GM12878 (cell line): ENCODE measurements around the gene PLOD3. TPM values are rescaled to one million over a fixed set of nuclear protein-coding genes. Genes with fewer than 3 reads are reported as not detected.

Experiments used
- ATAC-seq: fragments of 200-7000 bp; cut with Tn5 transposase; 3 replicates; pipeline ENCODE4 v1.9.1; 2020; ENCODE audit warnings: mild to moderate bottlenecking, moderate library complexity
- BruUV-seq: library from RNA; stranded (reverse); fragments of 400-500 nt; replicated peaks from 2 replicates; lab custom pipeline; 2021; lab: Mats Ljungman, UMichigan
- CTCF ChIA-PET: fragments of 300-600 bp; sonication (Branson Sonifier 250); formaldehyde crosslinking; extraction: SDS; loops from one replicate; lab custom pipeline; 2021; ENCODE audit warnings: inconsistent platforms; lab: Yijun Ruan, JAX
- POLR2A ChIA-PET: fragments of 350-600 bp; formaldehyde crosslinking; extraction: SDS; loops from one replicate; lab custom pipeline; 2021; ENCODE audit warnings: inconsistent platforms; lab: Charles Lee
- RAD21 ChIA-PET: fragments of 300-600 bp; sonication (Branson Sonifier 250); formaldehyde crosslinking; loops from one replicate; lab custom pipeline; 2023; ENCODE audit warnings: antibody characterized with exemption; ENCODE audit not compliant: unreplicated experiment; lab: Charles Lee
- SMC1A ChIA-PET: fragments of 300-600 bp; sonication (Branson Sonifier 250); formaldehyde crosslinking; loops from one replicate; lab custom pipeline; 2023; ENCODE audit not compliant: unreplicated experiment, uncharacterized antibody; lab: Charles Lee
- DNase-seq: peaks from one replicate; pipeline ENCODE4 v3.0.0-alpha.2; 2011; ENCODE audit warnings: low read depth, low spot score
- FAIRE-seq: peaks from 3 replicates; lab custom pipeline; 2011; peaks lifted over from hg19 to GRCh38; lab: Jason Lieb, UNC
- H2AFZ ChIP-seq: 2 replicates; pipeline ENCODE4 v1.6.0; 2011; ENCODE audit warnings: low read depth, low read length, control low read depth; ENCODE audit not compliant: control insufficient read depth
- H3K27ac ChIP-seq: 2 replicates; pipeline ENCODE4 v1.5.1; 2011; ENCODE audit warnings: control low read depth; ENCODE audit not compliant: control insufficient read depth, insufficient read depth
- H3K27me3 ChIP-seq, 2 experiments: replicated peaks in 1 of 2; 2 replicates each; pipeline versions ENCODE4 v1.6.0 to v1.6.1; 2011; ENCODE audit warnings: low read length in 1 of 2; ENCODE audit not compliant: control insufficient read depth in 2 of 2, insufficient read depth in 2 of 2
- H3K36me3 ChIP-seq, 2 experiments: 2 replicates each; pipeline ENCODE4 v1.5.1; 2011; ENCODE audit warnings: low read length in 1 of 2; ENCODE audit not compliant: control insufficient read depth in 2 of 2, insufficient read depth in 2 of 2
- H3K4me1 ChIP-seq: 2 replicates; pipeline ENCODE4 v1.6.1; 2011; ENCODE audit warnings: mild to moderate bottlenecking, low read length, moderate library complexity, mixed read lengths; ENCODE audit not compliant: control insufficient read depth, insufficient read depth
- H3K4me2 ChIP-seq: 2 replicates; pipeline ENCODE4 v1.6.0; 2011; ENCODE audit warnings: control low read depth; ENCODE audit not compliant: control insufficient read depth, insufficient read depth
- H3K4me3 ChIP-seq: fragments of 200-600 bp; sonication (generic); 2 replicates; pipeline ENCODE4 v1.5.1; 2016
- H3K79me2 ChIP-seq: 2 replicates; pipeline ENCODE4 v1.6.0; 2011; ENCODE audit warnings: low read length; ENCODE audit not compliant: control insufficient read depth, insufficient read depth
- H3K9ac ChIP-seq: 2 replicates; pipeline ENCODE4 v1.8.0; 2011; ENCODE audit warnings: low read length, control low read depth, mixed read lengths; ENCODE audit not compliant: control insufficient read depth, insufficient read depth
- H3K9me3 ChIP-seq: replicated peaks from 3 replicates; pipeline ENCODE4 v1.5.1; 2011; ENCODE audit warnings: mild to moderate bottlenecking, low read length; ENCODE audit not compliant: control insufficient read depth, insufficient read depth
- H4K20me1 ChIP-seq: 2 replicates; pipeline ENCODE4 v1.6.0; 2011; ENCODE audit not compliant: control insufficient read depth, insufficient read depth
- RBBP5 ChIP-seq: fragments of 200-600 bp; sonication (generic); conservative IDR thresholded peaks from 2 replicates; pipeline ENCODE4 v1.6.1; 2016
- SPI1 ChIP-seq: IDR thresholded peaks from 2 replicates; pipeline ENCODE4 v1.6.1; 2011; ENCODE audit warnings: low read depth, mild to moderate bottlenecking, low read length, moderate library complexity, borderline replicate concordance; ENCODE audit not compliant: insufficient read depth
- ZNF217 ChIP-seq: fragments of 450-650 bp; IDR thresholded peaks from 2 replicates; pipeline ENCODE4 v1.6.1; 2017; ENCODE audit warnings: antibody characterized with exemption, mild to moderate bottlenecking
- ZNF384 ChIP-seq: IDR thresholded peaks from 2 replicates; pipeline ENCODE4 v1.6.1; 2012; ENCODE audit warnings: low read depth, mild to moderate bottlenecking, low read length, improper control_type of control experiment, borderline replicate concordance
- ZZZ3 ChIP-seq: IDR thresholded peaks from 2 replicates; pipeline ENCODE4 v1.6.1; 2011; ENCODE audit warnings: low read depth; ENCODE audit not compliant: control insufficient read depth, insufficient read length
- WGBS: methylation state at CpG from one replicate; pipeline ENCODE4 v1.1.6; 2016; ENCODE audit warnings: low lambda C conversion rate; ENCODE audit not compliant: insufficient replicate concordance, insufficient coverage; ENCODE audit errors: missing lambda C conversion rate; 5-methylcytosine and 5-hydroxymethylcytosine counted together
- in situ Hi-C: fragments of 300-500 bp; cut with MboI; formaldehyde crosslinking; loops from 9 replicates; pipeline ENCODE4 v1.14.3; 2018; ENCODE audit warnings: mixed read lengths
- intact Hi-C: fragments of 100-400 bp; cut with micrococcal nuclease; formaldehyde crosslinking; loops from one replicate; pipeline ENCODE4 v1.14.2; 2022; ENCODE audit not compliant: unreplicated experiment
- polyA plus RNA-seq, 11 experiments: library from polyadenylated mRNA; depleted of rRNA in 4 of 11; unstranded in 6 of 11; stranded (reverse) in 5 of 11; fragments of >200 nt; fragmentation: Nextera tagmentation in 4 of 11; fragmentation: Illumina TruSeq in 1 of 11; extraction: Ambion mirVana in 4 of 11; extraction: Trizol in 1 of 11; gene quantifications; 1 replicate in 1 of 11; 2 replicates in 10 of 11; pipeline versions ENCODE4 v1.2.1 to v1.2.3, GENCODE V29; 2011 to 2016; ENCODE audit warnings: inconsistent platforms in 2 of 11, missing spikeins in 2 of 11, low read depth in 1 of 11
- total RNA-seq, 4 experiments: library from RNA; depleted of rRNA in 3 of 4; stranded (reverse); fragments of >200 nt in 3 of 4; fragmentation: Illumina TruSeq in 1 of 4; extraction: Trizol in 1 of 4; gene quantifications; 2 replicates each; pipeline versions ENCODE4 v1.2.1 to v1.2.3, GENCODE V29; 2013 to 2021
- TF ChIP-seq, protein P1 (sequence below): fragments of 450-650 bp; IDR thresholded peaks from 2 replicates; pipeline ENCODE4 v1.6.1; 2017; ENCODE audit warnings: low read depth, mild to moderate bottlenecking, moderate library complexity
- TF ChIP-seq, protein P2 (sequence below): fragments of 450-650 bp; IDR thresholded peaks from 2 replicates; pipeline ENCODE4 v1.6.1; 2018; ENCODE audit warnings: mild to moderate bottlenecking, low read depth, moderate library complexity; ENCODE audit not compliant: partially characterized antibody

PLOD3 gene
- total and polyA plus RNA-seq, 10 of the 15 experiments (the other 5 are each of a cell fraction or from before 2014, with no cell fraction given) = 0.53 to 27.8 (median 15.1) TPM

- FAIRE-seq (no peak), ATAC-seq (no peak), DNase-seq (no peak)
- ChIA-PET POLR2A (interaction anchor here (0.6 kb wide), 1 partner anchor 99 kb away, joined by 7 read pairs; no protein-coding TSS in a partner anchor), CTCF (interaction anchor here (0.8 to 1.9 kb wide), 2 partner anchors 14 to 35 kb away, joined by 3 to 6 read pairs; no protein-coding TSS in a partner anchor), SMC1A (no interaction called here), RAD21 (no interaction called here)
- TF ChIP-seq ZNF384 = peak; percentile 56; the same call in 1 of the 2 replicates
- TF ChIP-seq ZZZ3 = no peak
- Histone ChIP-seq H3K79me2 (no peaks in the 10 kb centered on the region), H3K27me3 (peaks cover 8 to 14% of the 10 kb centered on the region in 2 experiments), H2AFZ (no peak overlapping the region), H3K9me3 (no peaks in the 10 kb centered on the region), H3K27ac (no peak overlapping the region), H3K4me3 (no peak overlapping the region), H3K36me3 (no peaks in the 10 kb centered on the region), H3K4me2 (no peak overlapping the region), H4K20me1 (no peaks in the 10 kb centered on the region), H3K4me1 (no peaks in the 10 kb centered on the region), H3K9ac (no peak overlapping the region)
- WGBS = 3% methylated on average over 15 of the region's 20 CpGs
- intact Hi-C loops = no loop called here
- in situ Hi-C loops = no loop called here
- no TSS peak for BruUV-seq
Measured at GRCh38 chr7:101179117-101179516, 38.3 kb downstream of the PLOD3 start.

GRCh38 chr7:101177644-101178043, 39.7 kb downstream of the PLOD3 start:
- BruUV-seq = no TSS peak
- no peaks in the 10 kb centered on the region for H3K4me1 ChIP-seq
- in situ Hi-C loops (no loop called here), intact Hi-C loops (no loop called here)
- no peak for FAIRE-seq
- H3K4me3 ChIP-seq = no peak overlapping the region
- RAD21 ChIA-PET = no interaction called here
- CTCF ChIA-PET = interaction anchor here (2.5 kb wide), 1 partner anchor 33 kb away, joined by 10 read pairs; no protein-coding TSS in a partner anchor
- no peak overlapping the region for H3K9ac ChIP-seq
- SMC1A ChIA-PET = no interaction called here
- H2AFZ ChIP-seq = no peak overlapping the region
- H3K27me3 ChIP-seq = peaks cover 13 to 17% of the 10 kb centered on the region in 2 experiments
- DNase-seq = no peak
- 44% methylated on average over 2 of the region's 2 CpGs for WGBS
- no peak overlapping the region for H3K27ac ChIP-seq
- TF ChIP-seq SPI1 (no peak), RBBP5 (no peak), ZNF217 (no peak)
- TF ChIP-seq, protein P1, sequence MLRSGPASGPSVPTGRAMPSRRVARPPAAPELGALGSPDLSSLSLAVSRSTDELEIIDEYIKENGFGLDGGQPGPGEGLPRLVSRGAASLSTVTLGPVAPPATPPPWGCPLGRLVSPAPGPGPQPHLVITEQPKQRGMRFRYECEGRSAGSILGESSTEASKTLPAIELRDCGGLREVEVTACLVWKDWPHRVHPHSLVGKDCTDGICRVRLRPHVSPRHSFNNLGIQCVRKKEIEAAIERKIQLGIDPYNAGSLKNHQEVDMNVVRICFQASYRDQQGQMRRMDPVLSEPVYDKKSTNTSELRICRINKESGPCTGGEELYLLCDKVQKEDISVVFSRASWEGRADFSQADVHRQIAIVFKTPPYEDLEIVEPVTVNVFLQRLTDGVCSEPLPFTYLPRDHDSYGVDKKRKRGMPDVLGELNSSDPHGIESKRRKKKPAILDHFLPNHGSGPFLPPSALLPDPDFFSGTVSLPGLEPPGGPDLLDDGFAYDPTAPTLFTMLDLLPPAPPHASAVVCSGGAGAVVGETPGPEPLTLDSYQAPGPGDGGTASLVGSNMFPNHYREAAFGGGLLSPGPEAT = no peak
- TF ChIP-seq, protein P2, sequence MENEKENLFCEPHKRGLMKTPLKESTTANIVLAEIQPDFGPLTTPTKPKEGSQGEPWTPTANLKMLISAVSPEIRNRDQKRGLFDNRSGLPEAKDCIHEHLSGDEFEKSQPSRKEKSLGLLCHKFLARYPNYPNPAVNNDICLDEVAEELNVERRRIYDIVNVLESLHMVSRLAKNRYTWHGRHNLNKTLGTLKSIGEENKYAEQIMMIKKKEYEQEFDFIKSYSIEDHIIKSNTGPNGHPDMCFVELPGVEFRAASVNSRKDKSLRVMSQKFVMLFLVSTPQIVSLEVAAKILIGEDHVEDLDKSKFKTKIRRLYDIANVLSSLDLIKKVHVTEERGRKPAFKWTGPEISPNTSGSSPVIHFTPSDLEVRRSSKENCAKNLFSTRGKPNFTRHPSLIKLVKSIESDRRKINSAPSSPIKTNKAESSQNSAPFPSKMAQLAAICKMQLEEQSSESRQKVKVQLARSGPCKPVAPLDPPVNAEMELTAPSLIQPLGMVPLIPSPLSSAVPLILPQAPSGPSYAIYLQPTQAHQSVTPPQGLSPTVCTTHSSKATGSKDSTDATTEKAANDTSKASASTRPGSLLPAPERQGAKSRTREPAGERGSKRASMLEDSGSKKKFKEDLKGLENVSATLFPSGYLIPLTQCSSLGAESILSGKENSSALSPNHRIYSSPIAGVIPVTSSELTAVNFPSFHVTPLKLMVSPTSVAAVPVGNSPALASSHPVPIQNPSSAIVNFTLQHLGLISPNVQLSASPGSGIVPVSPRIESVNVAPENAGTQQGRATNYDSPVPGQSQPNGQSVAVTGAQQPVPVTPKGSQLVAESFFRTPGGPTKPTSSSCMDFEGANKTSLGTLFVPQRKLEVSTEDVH = no peak
- H3K79me2 ChIP-seq = no peaks in the 10 kb centered on the region
- H3K36me3 ChIP-seq = no peaks in the 10 kb centered on the region
- H4K20me1 ChIP-seq = no peaks in the 10 kb centered on the region
- POLR2A ChIA-PET = interaction anchor here (0.6 kb wide), 1 partner anchor 9 kb away, joined by 3 read pairs; no protein-coding TSS in a partner anchor
- no peak for ATAC-seq
- H3K9me3 ChIP-seq = no peaks in the 10 kb centered on the region; the same call in 2 of the 3 replicates
- no peak overlapping the region for H3K4me2 ChIP-seq
